RWPE2 (cell line): ENCODE results near the gene KRTAP12-3.
A peak's percentile ranks its signal among the peaks of the same experiment; 100 is the strongest.

ENCODE experiments used
- ATAC-seq: fragments of 200-7000 bp; cut with Tn5 transposase; 3 replicates; pipeline ENCODE4 v1.9.1; 2021; ENCODE audit warnings: low read depth
- DNase-seq: peaks from one replicate; pipeline ENCODE4 v3.0.0-alpha.2; 2020; ENCODE audit warnings: low spot score
- H3K27ac ChIP-seq: fragments of 450-650 bp; 2 replicates; pipeline ENCODE4 v1.5.1; 2017; ENCODE audit warnings: mild to moderate bottlenecking; ENCODE audit not compliant: poor library complexity, severe bottlenecking
- H3K27me3 ChIP-seq: fragments of 250-450 bp; sonication (Bioruptor Pico); 2 replicates; pipeline ENCODE4 v1.5.1; 2021; ENCODE audit warnings: mild to moderate bottlenecking, moderate library complexity; ENCODE audit not compliant: insufficient read depth, poor library complexity, severe bottlenecking
- H3K36me3 ChIP-seq: fragments of 250-450 bp; sonication (Bioruptor Pico); 2 replicates; pipeline ENCODE4 v1.5.1; 2020; ENCODE audit warnings: low read depth, mild to moderate bottlenecking, moderate library complexity
- H3K4me1 ChIP-seq: fragments of 250-450 bp; sonication (Bioruptor Pico); 2 replicates; pipeline ENCODE4 v1.5.1; 2021; ENCODE audit warnings: mild to moderate bottlenecking, moderate library complexity; ENCODE audit not compliant: insufficient read depth, poor library complexity, severe bottlenecking
- H3K4me3 ChIP-seq: fragments of 250-450 bp; sonication (Bioruptor Pico); 2 replicates; pipeline ENCODE4 v1.5.1; 2021; ENCODE audit warnings: mild to moderate bottlenecking, moderate library complexity; ENCODE audit not compliant: severe bottlenecking
- H3K9me3 ChIP-seq: fragments of 250-450 bp; sonication (Bioruptor Pico); 2 replicates; pipeline ENCODE4 v1.5.1; 2021; ENCODE audit warnings: mild to moderate bottlenecking, moderate library complexity; ENCODE audit not compliant: severe bottlenecking
- CTCF ChIP-seq: fragments of 450-650 bp; IDR thresholded peaks from one replicate; pipeline ENCODE4 v1.5.1; 2017; ENCODE audit warnings: mild to moderate bottlenecking, moderate library complexity; ENCODE audit not compliant: poor library complexity, severe bottlenecking

The KRTAP12-3 gene

GRCh38 chr21:44612669-44613229 lies 45.0 kb upstream of the KRTAP12-3 start:
- ATAC-seq (no peak), DNase-seq (peak; percentile 50)
- Histone ChIP-seq H3K4me1 (no peaks in the 10 kb centered on the region), H3K27ac (no peak overlapping the region), H3K4me3 (no peak overlapping the region), H3K27me3 (peaks cover 21% of the 10 kb centered on the region), H3K9me3 (no peaks in the 10 kb centered on the region), H3K36me3 (no peaks in the 10 kb centered on the region)
- TF ChIP-seq CTCF = no peak

- DNase-seq (peak; percentile 27), ATAC-seq (no peak)
- Histone ChIP-seq H3K4me1 (no peaks in the 10 kb centered on the region), H3K4me3 (no peak overlapping the region), H3K36me3 (no peaks in the 10 kb centered on the region), H3K27ac (no peak overlapping the region), H3K27me3 (peaks cover 21% of the 10 kb centered on the region), H3K9me3 (no peaks in the 10 kb centered on the region)
- no peak for TF ChIP-seq CTCF
Observed at GRCh38 chr21:44613386-44614155, 44.2 kb upstream of the KRTAP12-3 start.

GRCh38 chr21:44614161-44614631 lies 43.5 kb upstream of the KRTAP12-3 start:
- no peaks in the 10 kb centered on the region for H3K9me3 ChIP-seq

GRCh38 chr21:44614961-44615391 lies 42.8 kb upstream of the KRTAP12-3 start:
- no peak for ATAC-seq
- H3K27ac ChIP-seq = no peak overlapping the region
- no peak overlapping the region for H3K4me3 ChIP-seq
- DNase-seq = no peak
- H3K36me3 ChIP-seq = no peaks in the 10 kb centered on the region
- H3K9me3 ChIP-seq = no peaks in the 10 kb centered on the region
- no peaks in the 10 kb centered on the region for H3K4me1 ChIP-seq
- peaks cover 21% of the 10 kb centered on the region for H3K27me3 ChIP-seq
- no peak for TF ChIP-seq CTCF

More at GRCh38 chr21:44614161-44614631, 43.5 kb upstream of the KRTAP12-3 start:
- peaks cover 21% of the 10 kb centered on the region for H3K27me3 ChIP-seq
- no peak overlapping the region for H3K4me3 ChIP-seq
- no peak for ATAC-seq
- peak; percentile 23 for DNase-seq
- H3K36me3 ChIP-seq = no peaks in the 10 kb centered on the region
- H3K27ac ChIP-seq = no peak overlapping the region
- H3K4me1 ChIP-seq = no peaks in the 10 kb centered on the region
- no peak for TF ChIP-seq CTCF

- no peak overlapping the region for H3K27ac ChIP-seq
- no peak for DNase-seq
- peaks cover 21% of the 10 kb centered on the region for H3K27me3 ChIP-seq
- TF ChIP-seq CTCF = no peak
- H3K4me3 ChIP-seq = no peak overlapping the region
- no peaks in the 10 kb centered on the region for H3K36me3 ChIP-seq
- H3K4me1 ChIP-seq = no peaks in the 10 kb centered on the region
- no peaks in the 10 kb centered on the region for H3K9me3 ChIP-seq
- no peak for ATAC-seq
Observed at GRCh38 chr21:44615466-44615865, 42.3 kb upstream of the KRTAP12-3 start.
